DND-41 (cell line): ENCODE results near the gene ABCB11.

Experiments
- CTCF ChIP-seq: IDR thresholded peaks from 2 replicates; pipeline ENCODE4 v1.5.1; 2012; ENCODE audit warnings: borderline replicate concordance, low read length, moderate library complexity, mild to moderate bottlenecking; ENCODE audit not compliant: poor library complexity, severe bottlenecking; ENCODE audit errors: extremely low read depth
- EZH2 ChIP-seq: IDR thresholded peaks from 3 replicates; pipeline ENCODE4 v1.6.1; 2012; ENCODE audit warnings: borderline replicate concordance, low read depth, mild to moderate bottlenecking, moderate library complexity, low read length, inconsistent platforms; ENCODE audit not compliant: severe bottlenecking

- TF ChIP-seq CTCF, result no peak
- TF ChIP-seq EZH2, result no peak
Observed at GRCh38 chr2:169065422-169065821, 34.3 kb upstream of the ABCB11 start.
